ENCODE measurements around the gene ROBO1.
"Not testable (repeated sequence)": the region's sequence is repeated elsewhere in the genome, so short reads cannot be mapped to it uniquely, and the experiment has no call there.

Gene ROBO1

GRCh38 chr3:79245284-79246138, 522.3 kb downstream of the ROBO1 start:
- DNase-seq (ENCODE audit: low read depth): no peak

DNA sequence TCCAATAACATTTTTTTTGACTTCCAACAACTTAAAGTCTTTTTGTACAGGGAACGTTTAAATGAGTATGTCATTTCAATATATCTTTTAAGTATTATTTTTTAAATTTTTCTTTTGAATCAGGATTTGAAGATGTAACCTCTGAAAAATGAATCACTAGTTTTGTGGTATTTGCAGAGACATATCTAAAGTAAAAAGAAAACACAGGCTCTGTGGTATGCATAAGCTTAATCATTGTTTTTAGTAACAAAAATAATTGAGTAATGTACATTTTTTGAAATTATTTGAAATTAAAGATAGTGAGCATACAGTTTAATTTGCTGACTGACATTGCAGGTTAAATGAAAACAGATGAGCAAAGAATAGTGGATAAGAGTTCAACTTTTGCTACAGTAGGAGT, 531.3 kb downstream of the ROBO1 start:
- no peak for DNase-seq (ENCODE audit: low read depth)

- no peak for DNase-seq (ENCODE audit: low read depth)
Observed at GRCh38 chr3:79233431-79234060, 534.3 kb downstream of the ROBO1 start.

- no peak for DNase-seq (ENCODE audit: low read depth)
Observed at GRCh38 chr3:79230266-79230665, 537.5 kb downstream of the ROBO1 start.

- no peak for DNase-seq (ENCODE audit: low read depth)
Observed at GRCh38 chr3:79217096-79217495, 550.7 kb downstream of the ROBO1 start.

GRCh38 chr3:79215286-79215685, 552.5 kb downstream of the ROBO1 start:
- DNase-seq (ENCODE audit: low read depth): no peak

GRCh38 chr3:79211586-79212359, 556.0 kb downstream of the ROBO1 start:
- DNase-seq (ENCODE audit: low read depth): no peak

DNA sequence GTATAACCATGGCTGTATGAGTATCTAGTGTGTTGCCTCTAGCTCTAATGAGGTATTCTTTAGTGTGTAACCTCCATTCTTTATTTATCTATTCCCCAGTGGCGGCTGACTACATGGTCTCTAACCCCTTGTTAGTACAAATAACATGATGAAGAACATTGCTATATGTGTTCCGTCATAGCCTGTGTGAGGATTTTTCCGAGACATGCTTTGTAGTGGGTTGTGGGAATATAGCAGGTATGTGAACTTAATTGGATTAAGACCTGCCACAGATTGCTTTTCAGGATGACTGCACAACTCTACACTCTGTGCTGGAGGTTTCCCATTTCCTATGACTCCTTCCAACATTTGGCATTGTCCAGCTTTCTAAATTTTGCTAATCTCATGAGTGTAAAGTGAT, 563.4 kb downstream of the ROBO1 start:
- no peak for DNase-seq (ENCODE audit: low read depth)

GRCh38 chr3:79203144-79203519, 564.7 kb downstream of the ROBO1 start:
- DNase-seq (ENCODE audit: low read depth): no peak

DNA sequence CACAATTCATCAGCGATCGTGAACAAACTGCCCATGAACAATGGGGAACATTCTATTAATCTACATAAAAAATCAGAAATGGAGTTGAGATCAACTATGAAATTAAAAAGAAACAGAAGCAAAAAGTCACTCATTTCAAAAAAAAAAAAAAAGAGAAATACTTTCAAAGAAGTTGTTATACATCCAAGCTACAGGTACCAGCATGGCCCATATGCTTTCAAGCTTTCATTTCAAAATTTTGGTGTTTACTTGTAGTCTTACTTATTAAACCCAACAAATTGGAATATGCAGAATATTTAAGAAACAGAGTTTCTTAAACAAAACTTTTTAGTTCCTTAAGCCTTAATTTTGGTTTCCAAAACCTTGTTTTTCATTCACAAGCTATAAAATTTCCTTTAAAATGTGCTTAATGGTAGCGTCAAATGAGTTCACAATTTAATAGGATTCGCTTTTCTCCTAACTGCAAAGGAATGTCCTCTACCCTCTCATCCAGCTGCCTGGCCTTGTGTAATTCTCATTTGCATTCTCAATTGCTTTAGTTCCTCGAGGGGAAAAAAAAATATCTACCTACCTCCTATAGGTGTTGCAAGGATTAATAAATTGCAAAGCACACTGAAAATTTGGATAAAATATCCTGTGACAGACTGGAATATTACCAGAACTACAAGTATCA, 565.2 kb downstream of the ROBO1 start:
- DNase-seq (ENCODE audit: low read depth): no peak

DNA sequence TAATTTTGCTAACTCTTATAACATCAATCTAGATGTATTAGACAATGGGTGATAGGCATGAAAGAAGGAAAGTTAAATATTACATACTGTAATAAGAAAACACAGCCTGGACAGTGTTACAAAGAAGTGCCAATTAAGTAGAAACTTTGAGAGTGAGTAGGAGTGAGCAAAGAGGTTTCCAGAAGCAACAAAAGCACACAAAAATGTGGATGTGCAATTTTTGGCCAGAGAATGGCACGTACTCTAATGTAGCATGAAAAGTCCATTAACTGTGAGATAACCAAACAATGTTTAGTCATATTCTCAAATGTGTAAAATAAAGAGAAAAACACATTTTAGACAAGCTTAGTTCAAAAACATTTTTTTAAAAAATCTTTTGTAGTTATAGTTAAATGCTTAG, 567.3 kb downstream of the ROBO1 start:
- no peak for DNase-seq (ENCODE audit: low read depth)

GRCh38 chr3:79199966-79200365, 567.8 kb downstream of the ROBO1 start:
- DNase-seq (ENCODE audit: low read depth): no peak

- DNase-seq (ENCODE audit: low read depth): no peak
Observed at GRCh38 chr3:79187426-79187825, 580.4 kb downstream of the ROBO1 start.

DNA sequence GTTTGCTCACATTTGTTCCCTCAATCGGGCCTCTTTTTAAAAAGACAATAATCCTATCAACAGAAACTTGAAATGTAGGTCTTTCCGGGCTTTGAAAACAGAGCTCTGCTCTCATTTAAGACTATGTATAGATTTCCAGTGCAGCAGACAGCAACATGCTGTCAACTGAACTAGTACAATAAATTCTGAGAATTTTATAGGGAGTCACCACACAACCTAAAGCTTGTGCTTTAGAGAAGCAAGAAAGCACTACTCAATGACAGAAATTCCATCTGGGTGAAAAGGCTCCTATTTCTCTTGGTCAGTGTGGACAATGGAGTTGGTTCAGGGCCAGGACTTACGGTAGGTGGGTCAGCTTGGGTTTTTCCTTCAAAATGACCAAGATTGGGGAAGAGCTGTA, 583.5 kb downstream of the ROBO1 start:
- DNase-seq (ENCODE audit: low read depth): no peak

- no peak for DNase-seq (ENCODE audit: low read depth)
Observed at GRCh38 chr3:79183496-79183895, 584.3 kb downstream of the ROBO1 start.

DNA sequence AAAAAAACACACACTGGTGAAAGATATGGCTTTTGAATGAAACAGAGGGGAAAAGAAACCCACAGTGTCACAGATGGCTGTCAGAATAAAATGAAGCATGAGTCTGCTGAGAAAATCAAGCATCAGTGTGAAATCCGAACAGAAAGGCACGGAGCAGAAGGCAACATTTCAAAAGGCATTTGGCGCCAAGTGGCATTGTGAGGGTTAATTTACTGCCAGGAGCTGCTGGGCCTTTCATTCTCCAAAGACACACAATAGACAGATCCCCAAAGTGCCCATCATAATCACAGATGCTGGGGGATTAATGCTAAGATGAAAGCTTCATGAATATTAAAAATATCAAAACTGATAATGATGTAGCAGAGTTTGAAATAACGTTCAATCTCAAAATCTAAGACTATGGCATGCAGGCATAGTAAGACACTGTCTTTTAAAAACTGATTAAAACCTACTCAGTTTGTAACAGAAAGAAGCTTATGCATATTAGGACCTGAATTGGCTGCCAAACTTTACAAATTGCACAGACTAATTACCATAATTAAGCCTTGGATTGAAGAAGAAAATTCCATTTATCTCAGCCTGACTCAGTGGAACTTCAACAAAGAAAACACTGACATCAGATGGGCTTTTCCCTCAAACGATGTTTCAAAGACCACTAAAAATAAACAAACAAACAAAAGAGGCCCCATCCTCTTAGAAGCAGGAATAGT, 589.2 kb downstream of the ROBO1 start:
- no peak for DNase-seq (ENCODE audit: low read depth)

GRCh38 chr3:79175870-79176269, 591.9 kb downstream of the ROBO1 start:
- no peak for DNase-seq (ENCODE audit: low read depth)

DNA sequence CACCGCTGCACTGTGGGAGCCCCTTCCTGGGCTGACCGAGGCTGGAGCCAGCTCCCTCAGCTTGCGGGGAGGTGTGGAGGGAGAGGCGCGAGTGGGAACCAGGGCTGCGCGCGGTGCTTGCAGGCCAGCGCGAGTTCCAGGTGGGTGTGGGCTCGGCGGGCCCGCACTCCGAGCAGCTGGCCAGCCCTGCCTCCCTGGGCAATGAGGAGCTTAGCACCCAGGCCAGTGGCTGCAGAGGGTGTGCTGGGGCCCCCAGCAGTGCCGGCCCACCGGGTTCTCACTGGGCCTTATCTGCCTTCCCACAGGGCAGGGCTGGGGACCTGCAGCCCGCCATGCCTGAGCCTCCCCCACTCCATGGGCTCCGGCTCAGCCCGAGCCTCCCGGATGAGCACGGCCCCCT, 594.5 kb downstream of the ROBO1 start:
- not testable (repeated sequence) for DNase-seq (ENCODE audit: low read depth)

GRCh38 chr3:79172241-79172640, 595.6 kb downstream of the ROBO1 start:
- DNase-seq (ENCODE audit: low read depth): no peak

GRCh38 chr3:79170021-79170420, 597.8 kb downstream of the ROBO1 start:
- DNase-seq (ENCODE audit: low read depth): no peak

DNA sequence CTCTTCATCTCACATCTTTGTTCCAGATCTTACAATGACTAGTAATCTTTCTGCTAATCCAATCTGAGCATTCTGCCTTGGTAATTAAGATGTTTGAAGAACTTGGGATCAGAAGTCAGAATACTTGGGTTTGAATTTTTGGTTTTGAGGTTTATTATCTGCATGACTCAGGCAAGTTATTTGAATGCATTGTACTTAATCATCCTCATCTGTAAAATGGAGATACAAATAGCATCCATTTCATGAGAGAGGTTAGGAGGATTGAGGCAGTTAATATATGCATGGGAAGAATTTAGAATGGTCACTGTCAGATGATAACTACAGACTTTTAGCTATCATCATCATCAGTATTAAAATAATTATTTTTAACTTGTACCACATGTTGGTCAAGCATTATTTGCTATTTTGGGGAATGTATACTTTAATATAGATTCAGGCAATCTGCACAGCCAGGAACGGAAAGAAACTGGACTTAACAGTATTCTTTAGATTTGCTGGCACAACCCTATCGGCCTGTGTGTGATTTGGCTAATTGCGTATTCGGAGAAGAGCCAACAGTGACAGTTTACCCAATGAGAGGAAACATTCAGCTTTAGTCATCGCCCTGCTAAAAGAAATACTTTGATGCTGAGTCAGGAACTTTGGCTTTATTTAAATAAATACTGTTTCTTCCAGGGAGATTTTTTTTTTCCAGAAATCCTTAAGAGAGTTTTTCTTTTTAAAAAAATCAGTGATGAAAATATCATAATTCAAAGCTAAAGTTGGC, 600.0 kb downstream of the ROBO1 start:
- peak; percentile 89 for DNase-seq (ENCODE audit: low read depth)

Measured in fibroblast of the conjunctiva (primary cell).